Stomach (tissue), 4 donors: Measurements from ENCODE around the gene GPC5.

Experiments used
- EP300 ChIP-seq: sonication (generic); formaldehyde crosslinking; IDR thresholded peaks from one replicate; pipeline ENCODE4 v1.6.1; 2017; ENCODE audit warnings: antibody characterized with exemption
- POLR2A ChIP-seq, 4 donors: fragments of 450-650 bp; IDR thresholded peaks; one replicate each; pipeline ENCODE4 v1.6.1; 2016; ENCODE audit warnings: antibody characterized with exemption in 4 of 4, control low read depth in 2 of 4, mild to moderate bottlenecking in 1 of 4, moderate library complexity in 1 of 4
- POLR2AphosphoS5 ChIP-seq, 3 donors: sonication (generic); formaldehyde crosslinking; IDR thresholded peaks; one replicate each; pipeline ENCODE4 v1.6.1; 2016; ENCODE audit warnings: antibody characterized with exemption in 3 of 3

DNA sequence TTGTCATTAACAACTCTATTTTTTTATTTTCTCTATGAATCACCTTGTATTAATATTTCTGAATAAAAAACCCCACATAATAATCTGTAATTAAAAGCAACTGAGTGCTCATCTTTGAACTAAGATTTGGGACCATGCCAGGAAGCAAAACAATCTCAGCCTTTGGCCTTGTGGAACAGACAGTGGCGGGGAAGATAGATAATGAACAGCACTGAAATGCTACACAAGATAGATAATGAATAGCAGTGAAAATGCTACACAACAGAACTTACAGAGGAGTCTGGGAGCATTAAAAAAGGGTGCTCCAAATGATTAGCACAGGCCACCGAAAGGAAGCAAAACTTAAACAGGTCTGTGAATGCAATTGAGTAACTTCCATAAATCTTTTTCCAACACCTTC is 134.9 kb downstream of the GPC5 start:
- no peak for TF ChIP-seq EP300
- no peak for TF ChIP-seq POLR2AphosphoS5 (IDR thresholded peaks at IDR 0.05)
- no peak for TF ChIP-seq POLR2A (IDR thresholded peaks at IDR 0.05)
